WTC11 (cell line): ENCODE results near the gene ZNF883. TPM values are rescaled to one million over a fixed set of nuclear protein-coding genes. Genes with fewer than 3 reads are reported as not detected.

ENCODE experiments used
- ATAC-seq: fragments of 200-7000 bp; cut with Tn5 transposase; 2 replicates; pipeline ENCODE4 v1.10.0; 2021; ENCODE audit warnings: mild to moderate bottlenecking, moderate library complexity
- CTCF ChIA-PET: fragments of 300-600 bp; sonication (Branson Sonifier 250); formaldehyde crosslinking; loops from one replicate; lab custom pipeline; 2021; ENCODE audit warnings: antibody characterized with exemption; lab: Charles Lee
- POLR2A ChIA-PET: fragments of 350-600 bp; sonication (Branson Sonifier 250); formaldehyde crosslinking; loops from one replicate; lab custom pipeline; 2021; ENCODE audit warnings: antibody characterized with exemption; lab: Charles Lee
- DNase-seq: peaks from one replicate; pipeline ENCODE4 v3.0.0; 2021; ENCODE audit warnings: low spot score
- H3K27ac Mint-ChIP-seq: 2 replicates; pipeline ENCODE4 v1.8.0; 2021; ENCODE audit warnings: mixed read lengths
- H3K27me3 Mint-ChIP-seq: 2 replicates; pipeline ENCODE4 v1.8.0; 2021; ENCODE audit warnings: low read depth, mild to moderate bottlenecking, moderate library complexity, mixed read lengths
- H3K36me3 Mint-ChIP-seq: 2 replicates; pipeline ENCODE4 v1.8.0; 2021; ENCODE audit warnings: mixed read lengths
- H3K4me1 Mint-ChIP-seq: 2 replicates; pipeline ENCODE4 v1.8.0; 2022; ENCODE audit warnings: mixed read lengths
- H3K4me3 Mint-ChIP-seq: 2 replicates; pipeline ENCODE4 v1.8.0; 2021; ENCODE audit warnings: mild to moderate bottlenecking, moderate library complexity, mixed read lengths
- H3K9me3 Mint-ChIP-seq: 2 replicates; pipeline ENCODE4 v1.8.0; 2021; ENCODE audit warnings: mixed read lengths
- CREB1 ChIP-seq: sonication (generic); formaldehyde crosslinking; IDR thresholded peaks from 2 replicates; pipeline ENCODE4 v1.8.0; 2023; ENCODE audit warnings: mild to moderate bottlenecking, missing genetic modification reagents
- ESRRA ChIP-seq: sonication (generic); formaldehyde crosslinking; IDR thresholded peaks from 2 replicates; pipeline ENCODE4 v1.8.1; 2022; ENCODE audit warnings: mild to moderate bottlenecking, missing genetic modification reagents, borderline replicate concordance
- FOXK1 ChIP-seq: sonication (generic); formaldehyde crosslinking; IDR thresholded peaks from 2 replicates; pipeline ENCODE4 v1.8.0; 2022; ENCODE audit warnings: mild to moderate bottlenecking, moderate library complexity, missing genetic modification reagents
- FOXP1 ChIP-seq: sonication (generic); formaldehyde crosslinking; IDR thresholded peaks from 2 replicates; pipeline ENCODE4 v1.8.0; 2022; ENCODE audit warnings: missing genetic modification reagents, mild to moderate bottlenecking, moderate library complexity, borderline replicate concordance
- GRHL2 ChIP-seq: fragments of 250-450 bp; sonication (Bioruptor Pico); IDR thresholded peaks from 2 replicates; pipeline ENCODE4 v1.8.0; 2022; ENCODE audit warnings: mild to moderate bottlenecking, moderate library complexity; ENCODE audit not compliant: insufficient replicate concordance, severe bottlenecking
- GTF2I ChIP-seq: fragments of 250-450 bp; sonication (Bioruptor Pico); conservative IDR thresholded peaks from 2 replicates; pipeline ENCODE4 v1.4.0; 2021; ENCODE audit warnings: mild to moderate bottlenecking
- HMGA2 ChIP-seq: fragments of 250-450 bp; sonication (Bioruptor Pico); IDR thresholded peaks from 2 replicates; pipeline ENCODE4 v1.4.0; 2021; ENCODE audit warnings: mild to moderate bottlenecking, moderate library complexity
- MXD4 ChIP-seq: fragments of 250-450 bp; sonication (Bioruptor Pico); IDR thresholded peaks from 2 replicates; pipeline ENCODE4 v1.8.0; 2021; ENCODE audit warnings: mild to moderate bottlenecking, moderate library complexity, borderline replicate concordance
- MYBL2 ChIP-seq: sonication (generic); formaldehyde crosslinking; IDR thresholded peaks from 2 replicates; pipeline ENCODE4 v1.8.1; 2023; ENCODE audit warnings: mild to moderate bottlenecking, moderate library complexity, missing genetic modification reagents
- SMAD3 ChIP-seq: sonication (generic); formaldehyde crosslinking; IDR thresholded peaks from 2 replicates; pipeline ENCODE4 v1.8.0; 2022; ENCODE audit warnings: missing genetic modification reagents, mild to moderate bottlenecking, borderline replicate concordance
- SOX15 ChIP-seq: fragments of 250-450 bp; sonication (Bioruptor Pico); IDR thresholded peaks from 2 replicates; pipeline ENCODE4 v1.9.0; 2021; ENCODE audit warnings: mild to moderate bottlenecking
- SP1 ChIP-seq: sonication (generic); formaldehyde crosslinking; conservative IDR thresholded peaks from 2 replicates; pipeline ENCODE4 v1.8.1; 2022; ENCODE audit warnings: missing genetic modification reagents
- TEAD1 ChIP-seq: sonication (generic); formaldehyde crosslinking; IDR thresholded peaks from 2 replicates; pipeline ENCODE4 v1.8.0; 2022; ENCODE audit warnings: mild to moderate bottlenecking, missing genetic modification reagents
- ZBTB43 ChIP-seq: sonication (generic); formaldehyde crosslinking; IDR thresholded peaks from 2 replicates; pipeline ENCODE4 v1.8.1; 2023; ENCODE audit warnings: mild to moderate bottlenecking, missing genetic modification reagents
- ZNF219 ChIP-seq: sonication (generic); formaldehyde crosslinking; IDR thresholded peaks from 2 replicates; pipeline ENCODE4 v1.8.0; 2023; ENCODE audit warnings: missing genetic modification reagents, mild to moderate bottlenecking, borderline replicate concordance
- ZNF232 ChIP-seq: sonication (generic); formaldehyde crosslinking; IDR thresholded peaks from 2 replicates; pipeline ENCODE4 v1.8.0; 2022; ENCODE audit warnings: mild to moderate bottlenecking, missing genetic modification reagents
- ZNF317 ChIP-seq: sonication (generic); formaldehyde crosslinking; IDR thresholded peaks from 2 replicates; pipeline ENCODE4 v1.8.1; 2023; ENCODE audit warnings: low read depth, mild to moderate bottlenecking, moderate library complexity, missing genetic modification reagents, borderline replicate concordance
- ZNF416 ChIP-seq: fragments of 250-450 bp; sonication (Bioruptor Pico); IDR thresholded peaks from 2 replicates; pipeline ENCODE4 v1.9.0; 2021; ENCODE audit warnings: mild to moderate bottlenecking, inconsistent platforms
- ZNF512 ChIP-seq: sonication (generic); formaldehyde crosslinking; IDR thresholded peaks from 2 replicates; pipeline ENCODE4 v1.8.1; 2022; ENCODE audit warnings: missing genetic modification reagents, borderline replicate concordance
- ZNF671 ChIP-seq: fragments of 250-450 bp; sonication (Bioruptor Pico); IDR thresholded peaks from 2 replicates; pipeline ENCODE4 v1.8.0; 2021; ENCODE audit warnings: mild to moderate bottlenecking
- total RNA-seq: library from RNA; stranded (reverse); gene quantifications from 3 replicates; pipeline ENCODE4 v1.2.3, GENCODE V29; 2021
- TF ChIP-seq, protein P1 (sequence below): fragments of 250-450 bp; sonication (Bioruptor Pico); IDR thresholded peaks from 2 replicates; pipeline ENCODE4 v1.9.0; 2021; ENCODE audit warnings: moderate library complexity, mild to moderate bottlenecking, inconsistent platforms, borderline replicate concordance
- TF ChIP-seq, protein P2 (sequence below): fragments of 250-450 bp; sonication (Bioruptor Pico); IDR thresholded peaks from 2 replicates; pipeline ENCODE4 v2.1.2; 2022; ENCODE audit warnings: mild to moderate bottlenecking, moderate library complexity
- TF ChIP-seq, protein P3 (sequence below): fragments of 200-600 bp; IDR thresholded peaks from 2 replicates; pipeline ENCODE4 v1.8.0; 2022; ENCODE audit warnings: antibody characterized with exemption

Gene ZNF883
- total RNA-seq, 1 experiment from 2014 or later = 22.0 TPM

GRCh38 chr9:113012492-113012891 is 500 bp upstream of the ZNF883 start:
- peak overlapping the region; percentile 92 for H3K4me3 Mint-ChIP-seq
- H3K27me3 Mint-ChIP-seq = peaks cover 14% of the 10 kb centered on the region

GRCh38 chr9:113005777-113006176 is 6.2 kb downstream of the ZNF883 start:
- H3K27ac Mint-ChIP-seq = peak overlapping the region; percentile 92
- peaks cover 5% of the 10 kb centered on the region for H3K27me3 Mint-ChIP-seq
- H3K4me1 Mint-ChIP-seq = peaks cover 11% of the 10 kb centered on the region
- TF ChIP-seq SOX15 (CRISPR knock-in tag) = no peak
- no peak for TF ChIP-seq GRHL2 (CRISPR knock-in tag)
- no peak for TF ChIP-seq ZNF512
- TF ChIP-seq MYBL2 = no peak
- no peak for TF ChIP-seq ZNF232 (CRISPR knock-in tag)
- 0 out of 2 replicates have a peak, but pooled peaks have one; percentile 33 for TF ChIP-seq FOXK1
- no peak for TF ChIP-seq ZBTB43 (CRISPR knock-in tag)
- no peak for TF ChIP-seq ZNF671 (CRISPR knock-in tag)
- TF ChIP-seq, protein P1, sequence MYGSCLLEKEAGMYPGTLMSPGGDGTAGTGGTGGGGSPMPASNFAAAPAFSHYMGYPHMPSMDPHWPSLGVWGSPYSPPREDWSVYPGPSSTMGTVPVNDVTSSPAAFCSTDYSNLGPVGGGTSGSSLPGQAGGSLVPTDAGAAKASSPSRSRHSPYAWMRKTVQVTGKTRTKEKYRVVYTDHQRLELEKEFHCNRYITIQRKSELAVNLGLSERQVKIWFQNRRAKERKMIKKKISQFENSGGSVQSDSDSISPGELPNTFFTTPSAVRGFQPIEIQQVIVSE (CRISPR knock-in tag) = no peak
- ChIA-PET CTCF (no interaction called here), POLR2A (no interaction called here)
- H3K4me3 Mint-ChIP-seq = peak overlapping the region; percentile 31
- H3K9me3 Mint-ChIP-seq = peaks cover 69% of the 10 kb centered on the region
- no peak for DNase-seq
- peaks cover 91% of the 10 kb centered on the region for H3K36me3 Mint-ChIP-seq
- peak; percentile 53 for ATAC-seq

More at GRCh38 chr9:113012492-113012891, 500 bp upstream of the ZNF883 start:
- CTCF ChIA-PET = interaction anchor here (1.2 kb wide), 1 partner anchor 100 kb away, joined by 4 read pairs; no protein-coding TSS in a partner anchor
- TF ChIP-seq SP1 (CRISPR knock-in tag) (no peak), FOXP1 (CRISPR knock-in tag) (no peak), ESRRA (CRISPR knock-in tag) (no peak), ZBTB43 (CRISPR knock-in tag) (no peak), HMGA2 (CRISPR knock-in tag) (no peak), GTF2I (no peak), ZNF671 (CRISPR knock-in tag) (no peak), CREB1 (CRISPR knock-in tag) (no peak), ZNF416 (CRISPR knock-in tag) (no peak), MXD4 (CRISPR knock-in tag) (no peak), GRHL2 (CRISPR knock-in tag) (no peak), ZNF219 (CRISPR knock-in tag) (no peak), TEAD1 (CRISPR knock-in tag) (no peak), SMAD3 (CRISPR knock-in tag) (no peak), ZNF317 (no peak)
- TF ChIP-seq, protein P2, sequence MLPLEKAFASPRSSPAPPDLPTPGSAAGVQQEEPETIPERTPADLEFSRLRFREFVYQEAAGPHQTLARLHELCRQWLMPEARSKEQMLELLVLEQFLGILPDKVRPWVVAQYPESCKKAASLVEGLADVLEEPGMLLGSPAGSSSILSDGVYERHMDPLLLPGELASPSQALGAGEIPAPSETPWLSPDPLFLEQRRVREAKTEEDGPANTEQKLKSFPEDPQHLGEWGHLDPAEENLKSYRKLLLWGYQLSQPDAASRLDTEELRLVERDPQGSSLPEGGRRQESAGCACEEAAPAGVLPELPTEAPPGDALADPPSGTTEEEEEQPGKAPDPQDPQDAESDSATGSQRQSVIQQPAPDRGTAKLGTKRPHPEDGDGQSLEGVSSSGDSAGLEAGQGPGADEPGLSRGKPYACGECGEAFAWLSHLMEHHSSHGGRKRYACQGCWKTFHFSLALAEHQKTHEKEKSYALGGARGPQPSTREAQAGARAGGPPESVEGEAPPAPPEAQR (CRISPR knock-in tag) = no peak
- TF ChIP-seq, protein P3, sequence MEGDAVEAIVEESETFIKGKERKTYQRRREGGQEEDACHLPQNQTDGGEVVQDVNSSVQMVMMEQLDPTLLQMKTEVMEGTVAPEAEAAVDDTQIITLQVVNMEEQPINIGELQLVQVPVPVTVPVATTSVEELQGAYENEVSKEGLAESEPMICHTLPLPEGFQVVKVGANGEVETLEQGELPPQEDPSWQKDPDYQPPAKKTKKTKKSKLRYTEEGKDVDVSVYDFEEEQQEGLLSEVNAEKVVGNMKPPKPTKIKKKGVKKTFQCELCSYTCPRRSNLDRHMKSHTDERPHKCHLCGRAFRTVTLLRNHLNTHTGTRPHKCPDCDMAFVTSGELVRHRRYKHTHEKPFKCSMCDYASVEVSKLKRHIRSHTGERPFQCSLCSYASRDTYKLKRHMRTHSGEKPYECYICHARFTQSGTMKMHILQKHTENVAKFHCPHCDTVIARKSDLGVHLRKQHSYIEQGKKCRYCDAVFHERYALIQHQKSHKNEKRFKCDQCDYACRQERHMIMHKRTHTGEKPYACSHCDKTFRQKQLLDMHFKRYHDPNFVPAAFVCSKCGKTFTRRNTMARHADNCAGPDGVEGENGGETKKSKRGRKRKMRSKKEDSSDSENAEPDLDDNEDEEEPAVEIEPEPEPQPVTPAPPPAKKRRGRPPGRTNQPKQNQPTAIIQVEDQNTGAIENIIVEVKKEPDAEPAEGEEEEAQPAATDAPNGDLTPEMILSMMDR = no peak
- TF ChIP-seq, all 79 proteins: peak for 0
- POLR2A ChIA-PET = interaction anchor here (0.8 kb wide), 1 partner anchor 8 kb away, joined by 3 read pairs; no protein-coding TSS in a partner anchor
- peaks cover 9% of the 10 kb centered on the region for H3K4me1 Mint-ChIP-seq
- ATAC-seq (no peak), DNase-seq (no peak)
- no peak overlapping the region for H3K27ac Mint-ChIP-seq
- H3K9me3 Mint-ChIP-seq = peaks cover 37% of the 10 kb centered on the region
- peaks cover 28% of the 10 kb centered on the region for H3K36me3 Mint-ChIP-seq
